WERI-Rb-1 (cell line): ENCODE data around the gene SELE.

Source experiments
- DNase-seq: peaks from one replicate; pipeline ENCODE4 v3.0.0-alpha.2; 2020
- H3K27ac ChIP-seq: fragments of 250-450 bp; sonication (Bioruptor Pico); 2 replicates; pipeline ENCODE4 v1.5.1; 2020; ENCODE audit warnings: mild to moderate bottlenecking, moderate library complexity
- H3K27me3 ChIP-seq: fragments of 250-450 bp; sonication (Bioruptor Pico); 2 replicates; pipeline ENCODE4 v1.5.1; 2021; ENCODE audit warnings: mild to moderate bottlenecking, low read depth, moderate library complexity; ENCODE audit not compliant: insufficient read depth, severe bottlenecking
- H3K36me3 ChIP-seq: fragments of 250-450 bp; sonication (Bioruptor Pico); 2 replicates; pipeline ENCODE4 v1.5.1; 2020; ENCODE audit warnings: mild to moderate bottlenecking, moderate library complexity
- H3K4me3 ChIP-seq: 2 replicates; pipeline ENCODE4 v1.5.1; 2011; ENCODE audit warnings: low read depth, mild to moderate bottlenecking, control low read depth, low read length
- H3K9me3 ChIP-seq: fragments of 250-450 bp; sonication (Bioruptor Pico); 2 replicates; pipeline ENCODE4 v1.5.1; 2021; ENCODE audit warnings: mild to moderate bottlenecking, moderate library complexity; ENCODE audit not compliant: severe bottlenecking
- TF ChIP-seq, protein P1 (sequence below): IDR thresholded peaks from 2 replicates; pipeline ENCODE4 v1.5.1; 2011; ENCODE audit warnings: low read depth, mild to moderate bottlenecking, control low read depth, inconsistent platforms, low read length

The SELE gene

DNA sequence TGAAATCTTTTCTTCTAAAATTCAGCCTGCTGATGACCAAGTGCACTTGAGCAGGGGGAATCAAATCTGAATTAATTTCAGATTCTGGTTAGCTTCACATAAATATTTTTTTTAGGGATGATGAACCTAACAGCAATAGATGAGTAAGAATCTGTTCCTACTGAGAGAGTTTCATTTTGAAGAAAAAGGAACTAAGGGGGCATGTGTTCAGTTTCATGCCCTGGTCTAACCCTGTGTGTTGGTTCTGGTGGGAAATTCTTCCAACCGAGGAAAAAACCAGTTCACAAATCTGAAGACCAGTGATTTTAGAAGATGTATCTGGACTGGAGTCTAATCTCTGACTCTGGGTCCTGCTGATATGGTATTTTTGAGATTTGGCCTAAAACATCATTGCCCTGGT lies 36.1 kb downstream of the SELE start:
- H3K36me3 ChIP-seq: no peaks in the 10 kb centered on the region
- no peak overlapping the region for H3K27ac ChIP-seq
- TF ChIP-seq, protein P1, sequence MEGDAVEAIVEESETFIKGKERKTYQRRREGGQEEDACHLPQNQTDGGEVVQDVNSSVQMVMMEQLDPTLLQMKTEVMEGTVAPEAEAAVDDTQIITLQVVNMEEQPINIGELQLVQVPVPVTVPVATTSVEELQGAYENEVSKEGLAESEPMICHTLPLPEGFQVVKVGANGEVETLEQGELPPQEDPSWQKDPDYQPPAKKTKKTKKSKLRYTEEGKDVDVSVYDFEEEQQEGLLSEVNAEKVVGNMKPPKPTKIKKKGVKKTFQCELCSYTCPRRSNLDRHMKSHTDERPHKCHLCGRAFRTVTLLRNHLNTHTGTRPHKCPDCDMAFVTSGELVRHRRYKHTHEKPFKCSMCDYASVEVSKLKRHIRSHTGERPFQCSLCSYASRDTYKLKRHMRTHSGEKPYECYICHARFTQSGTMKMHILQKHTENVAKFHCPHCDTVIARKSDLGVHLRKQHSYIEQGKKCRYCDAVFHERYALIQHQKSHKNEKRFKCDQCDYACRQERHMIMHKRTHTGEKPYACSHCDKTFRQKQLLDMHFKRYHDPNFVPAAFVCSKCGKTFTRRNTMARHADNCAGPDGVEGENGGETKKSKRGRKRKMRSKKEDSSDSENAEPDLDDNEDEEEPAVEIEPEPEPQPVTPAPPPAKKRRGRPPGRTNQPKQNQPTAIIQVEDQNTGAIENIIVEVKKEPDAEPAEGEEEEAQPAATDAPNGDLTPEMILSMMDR: no peak
- DNase-seq: no peak
- H3K27me3 ChIP-seq: no peaks in the 10 kb centered on the region
- H3K4me3 ChIP-seq: no peak overlapping the region
- no peaks in the 10 kb centered on the region for H3K9me3 ChIP-seq

DNA sequence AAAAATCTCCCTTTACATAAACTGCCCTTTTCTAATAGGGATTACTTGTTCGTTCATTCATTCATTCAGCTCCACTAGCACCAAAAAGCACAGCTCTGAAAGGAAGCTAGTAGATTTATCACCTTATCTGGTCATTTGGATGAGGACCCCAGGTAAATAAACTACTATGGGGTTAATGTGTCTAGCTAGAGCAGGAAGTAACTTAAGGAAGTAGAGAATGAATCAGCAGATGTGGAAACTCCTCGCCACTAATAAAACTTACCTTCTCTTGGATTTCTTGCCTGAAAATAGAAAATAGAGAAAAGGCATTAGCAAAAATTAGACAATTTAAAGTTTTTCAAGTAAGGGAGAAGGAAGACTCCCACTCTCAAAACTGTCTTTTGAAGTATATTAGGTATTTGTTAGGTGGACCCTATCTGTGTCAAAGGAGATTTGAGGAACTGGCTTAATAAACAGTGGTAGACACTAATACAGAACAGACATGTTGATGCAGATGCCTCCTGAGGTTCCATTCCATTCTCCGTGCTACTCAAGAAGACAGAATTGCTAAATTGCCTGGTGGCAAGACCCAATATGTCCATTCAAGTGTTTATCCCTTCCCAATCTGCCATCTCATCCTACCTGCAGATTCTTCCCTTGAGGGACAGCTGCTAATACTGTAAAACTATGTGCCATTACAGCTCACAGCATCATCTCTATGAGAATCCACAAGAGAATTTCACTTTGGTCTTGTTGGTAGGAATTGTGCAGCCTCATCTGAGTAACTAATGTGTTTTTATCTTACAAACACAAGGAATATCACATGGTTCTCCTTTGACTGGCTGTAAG lies 37.4 kb downstream of the SELE start:
- DNase-seq: no peak
- Histone ChIP-seq H3K27ac (no peak overlapping the region), H3K27me3 (no peaks in the 10 kb centered on the region), H3K9me3 (no peaks in the 10 kb centered on the region), H3K4me3 (no peak overlapping the region), H3K36me3 (no peaks in the 10 kb centered on the region)
- TF ChIP-seq, protein P1: no peak

DNA sequence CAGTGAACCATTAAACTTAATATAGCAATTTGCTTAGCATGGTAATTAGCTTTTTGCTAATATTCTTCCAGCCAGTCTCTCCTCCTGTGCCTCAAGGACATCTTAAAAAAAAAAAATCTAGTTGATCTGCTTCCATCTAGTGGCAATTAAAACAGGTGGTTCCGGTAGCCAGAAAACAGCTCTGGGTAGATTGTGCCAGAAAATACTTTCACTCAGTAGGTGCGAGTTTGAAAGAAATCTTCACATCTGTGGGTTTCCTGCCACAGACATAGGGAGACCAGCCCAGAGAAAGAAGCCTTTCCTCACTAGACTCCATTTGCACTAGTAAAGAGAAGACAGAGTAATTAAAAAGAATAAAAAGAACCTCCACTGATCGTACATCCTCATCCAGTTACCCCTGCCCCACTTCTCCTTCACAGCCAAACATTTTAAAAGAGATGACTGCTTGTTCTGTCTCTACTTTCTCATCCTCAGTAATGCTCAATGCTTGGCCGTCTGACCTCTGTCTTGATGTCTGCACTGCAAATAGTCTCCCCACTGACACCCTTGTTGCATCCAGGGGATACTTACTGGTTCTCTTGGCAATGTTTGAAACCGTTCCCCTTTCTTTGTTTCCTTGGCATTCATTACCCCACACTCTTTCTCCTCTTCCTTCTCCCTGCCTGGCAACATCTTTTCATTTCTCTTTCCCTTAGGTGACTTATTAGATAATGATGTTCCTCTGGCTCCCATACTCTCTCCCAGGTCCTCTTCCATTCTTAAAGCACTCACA lies 39.4 kb downstream of the SELE start:
- no peak for DNase-seq
- H3K27me3 ChIP-seq: no peaks in the 10 kb centered on the region
- H3K4me3 ChIP-seq: no peak overlapping the region
- H3K27ac ChIP-seq: no peak overlapping the region
- no peaks in the 10 kb centered on the region for H3K9me3 ChIP-seq
- TF ChIP-seq, protein P1: no peak
- H3K36me3 ChIP-seq: no peaks in the 10 kb centered on the region

DNA sequence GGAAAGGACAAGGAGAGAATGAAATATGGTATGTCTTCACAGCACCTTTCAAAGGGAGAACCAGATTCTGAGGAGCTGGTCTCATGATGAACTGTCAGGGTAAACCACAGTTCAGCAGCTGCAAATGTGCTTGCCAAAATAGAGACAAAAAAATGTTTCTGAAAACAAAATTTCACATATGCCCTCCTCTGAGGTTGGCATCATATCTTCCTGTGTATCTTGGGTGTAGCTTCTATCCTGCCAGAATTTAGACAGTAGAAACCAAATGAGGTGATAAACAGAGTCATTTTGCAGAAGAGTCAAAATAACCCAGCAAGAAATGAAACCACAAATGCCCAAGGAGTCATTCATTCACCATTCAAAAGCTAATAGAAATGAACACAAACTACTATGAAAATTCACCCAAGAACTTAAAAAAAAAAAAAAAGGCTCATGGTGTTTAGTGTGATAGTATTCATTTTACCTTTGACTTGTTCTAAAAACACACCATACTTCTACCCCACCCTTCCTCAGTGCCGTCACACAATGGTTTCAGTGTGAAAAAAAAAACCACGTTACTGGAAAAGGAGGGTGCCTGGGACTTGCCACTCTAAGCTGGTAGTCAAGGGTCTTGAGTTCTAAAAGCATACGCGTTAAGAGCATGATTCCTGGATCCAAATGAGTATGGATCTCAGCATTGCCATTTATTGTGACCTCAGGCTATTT lies 41.0 kb downstream of the SELE start:
- no peaks in the 10 kb centered on the region for H3K27me3 ChIP-seq
- H3K4me3 ChIP-seq: no peak overlapping the region
- no peak for DNase-seq
- H3K27ac ChIP-seq: no peak overlapping the region
- no peaks in the 10 kb centered on the region for H3K9me3 ChIP-seq
- H3K36me3 ChIP-seq: no peaks in the 10 kb centered on the region
- TF ChIP-seq, protein P1: no peak

GRCh38 chr1:169690489-169690888 lies 43.4 kb downstream of the SELE start:
- Histone ChIP-seq H3K27ac (no peak overlapping the region), H3K27me3 (no peaks in the 10 kb centered on the region), H3K4me3 (no peak overlapping the region), H3K9me3 (no peaks in the 10 kb centered on the region), H3K36me3 (no peaks in the 10 kb centered on the region)
- TF ChIP-seq, protein P1: no peak
- DNase-seq: no peak
